NCI-H1105 treated with DMSO at 0.1 percent for 48 hours (cell line): Measurements from ENCODE around the gene ATP5PD.
"Not testable (repeated sequence)": the region's sequence is repeated elsewhere in the genome, so short reads cannot be mapped to it uniquely, and the experiment has no call there.

Experiments
- DNase-seq: peaks from one replicate; lab custom pipeline; 2025; lab: John Stamatoyannopoulos, UW

The ATP5PD gene

GRCh38 chr17:75051941-75052340, 5.2 kb upstream of the ATP5PD start:
- no peak for DNase-seq

- no peak for DNase-seq
These were observed 2.9 kb upstream of the ATP5PD start for GRCh38 chr17:75049706-75050105.

DNA sequence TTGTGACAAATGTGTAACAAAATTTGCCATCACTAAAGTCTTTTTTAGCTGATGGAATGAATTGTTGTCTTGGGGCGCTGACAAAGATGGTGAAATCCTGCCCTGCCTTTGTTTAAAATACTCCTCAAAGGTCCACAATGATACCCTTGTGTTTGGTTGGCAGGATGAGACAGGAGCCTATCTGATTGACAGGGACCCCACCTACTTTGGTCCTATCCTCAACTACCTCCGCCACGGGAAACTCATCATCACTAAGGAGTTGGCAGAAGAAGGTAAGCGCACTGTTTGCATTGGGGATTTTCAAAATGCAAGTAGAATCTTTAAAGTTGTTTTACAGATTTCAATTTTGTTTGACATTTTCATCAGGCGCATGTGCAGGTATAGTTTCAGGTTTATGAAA, 2.3 kb upstream of the ATP5PD start:
- no peak for DNase-seq

GRCh38 chr17:75048249-75048878, 1.6 kb upstream of the ATP5PD start:
- no peak for DNase-seq

DNA sequence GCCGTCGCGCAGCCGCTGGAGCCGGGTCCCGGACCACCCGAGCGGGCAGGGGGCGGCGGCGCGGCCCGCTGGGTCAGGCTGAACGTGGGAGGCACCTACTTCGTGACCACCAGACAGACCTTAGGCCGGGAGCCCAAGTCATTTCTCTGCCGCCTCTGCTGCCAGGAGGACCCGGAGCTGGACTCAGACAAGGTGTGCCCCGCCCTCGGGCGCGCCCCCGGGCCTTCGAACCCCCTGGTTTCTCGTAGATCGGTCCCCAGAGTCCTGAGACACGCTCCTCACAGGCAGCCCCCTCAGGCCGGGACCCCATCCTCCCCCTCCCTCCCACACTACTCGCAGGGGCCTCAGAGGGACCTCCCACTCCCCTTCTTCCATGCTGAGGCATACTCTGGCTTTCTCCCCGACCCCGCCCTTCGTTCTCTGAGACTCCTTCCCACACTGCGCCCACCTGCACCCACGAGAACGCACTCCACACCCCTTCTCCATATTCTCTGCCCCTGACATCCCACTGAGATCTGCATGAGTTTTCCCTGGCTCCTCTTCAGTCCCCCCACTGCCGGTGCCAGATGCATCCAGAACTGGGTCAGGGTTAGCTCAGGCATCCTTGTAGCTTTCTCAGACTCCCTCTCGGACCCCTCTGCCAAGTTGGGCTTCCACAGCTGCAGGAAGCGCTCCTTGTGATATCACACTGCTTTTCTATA, 779 bp upstream of the ATP5PD start:
- no peak for DNase-seq

DNA sequence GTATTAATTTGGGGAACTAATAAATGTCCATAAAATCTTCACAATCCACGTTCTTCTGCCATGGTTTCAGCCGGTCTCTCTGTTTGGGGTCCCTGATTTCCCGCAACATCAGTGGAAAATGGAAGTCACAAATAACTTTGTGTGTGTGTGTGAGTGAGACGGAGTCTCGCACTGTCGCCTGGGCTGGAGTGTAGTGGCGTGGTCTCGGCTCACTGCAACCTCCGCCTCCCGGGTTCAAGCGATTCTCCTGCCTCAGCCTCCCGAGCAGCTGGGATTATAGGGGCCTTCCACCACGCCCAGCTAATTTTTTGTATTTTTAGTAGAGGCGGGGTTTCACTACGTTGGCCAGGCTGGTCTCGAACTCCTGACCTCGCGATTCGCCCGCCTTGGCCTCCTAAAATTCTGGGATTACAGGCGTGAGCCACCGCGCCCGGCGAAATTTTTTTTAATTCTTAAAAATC, 793 bp downstream of the ATP5PD start:
- DNase-seq, result not testable (repeated sequence)

DNA sequence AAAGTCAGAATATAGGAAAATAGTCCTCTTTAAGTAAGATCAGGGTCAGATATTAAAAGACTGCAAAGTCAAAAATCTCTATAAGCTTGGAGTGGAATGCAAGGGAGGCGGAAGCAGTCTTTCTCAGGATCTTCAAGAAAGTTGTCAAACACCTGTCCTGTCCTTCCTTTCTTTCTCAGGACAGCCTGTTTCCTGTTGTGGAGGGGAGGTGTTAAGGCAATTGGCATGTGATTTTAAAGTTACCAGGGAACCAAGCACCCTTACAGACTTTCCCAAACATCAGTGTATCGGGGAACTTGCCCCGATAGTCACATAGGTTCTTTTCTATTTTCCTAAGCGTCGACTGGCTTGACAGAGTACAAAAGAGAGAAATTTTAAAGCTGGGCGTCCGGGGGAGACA, 2.1 kb downstream of the ATP5PD start:
- DNase-seq, result no peak

GRCh38 chr17:75043789-75044188, 3.0 kb downstream of the ATP5PD start:
- DNase-seq, result not testable (repeated sequence)

GRCh38 chr17:75041656-75042280, 5.0 kb downstream of the ATP5PD start:
- DNase-seq, result no peak

DNA sequence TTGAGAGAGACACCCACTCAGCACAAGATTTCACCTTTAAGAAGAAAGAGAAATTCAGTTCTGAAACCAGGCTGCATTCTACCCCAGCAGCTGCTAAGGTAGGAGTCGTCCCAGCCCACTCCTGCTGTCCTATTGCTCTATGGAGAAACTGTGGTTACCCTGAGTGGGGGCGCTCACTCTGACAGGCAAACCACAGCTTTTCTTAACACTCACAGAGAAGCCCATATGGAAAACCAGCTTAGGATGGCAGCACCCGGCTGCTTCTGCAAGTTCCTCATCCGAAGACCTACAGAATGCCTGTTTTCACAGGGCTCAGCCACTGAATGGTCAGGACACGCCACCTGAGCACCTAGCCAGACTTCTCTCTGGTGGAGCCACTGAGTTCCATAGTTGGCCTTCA, 7.5 kb downstream of the ATP5PD start:
- no peak for DNase-seq

- peak; percentile 76 for DNase-seq
These were observed 10.0 kb downstream of the ATP5PD start for GRCh38 chr17:75036643-75037268.

DNA sequence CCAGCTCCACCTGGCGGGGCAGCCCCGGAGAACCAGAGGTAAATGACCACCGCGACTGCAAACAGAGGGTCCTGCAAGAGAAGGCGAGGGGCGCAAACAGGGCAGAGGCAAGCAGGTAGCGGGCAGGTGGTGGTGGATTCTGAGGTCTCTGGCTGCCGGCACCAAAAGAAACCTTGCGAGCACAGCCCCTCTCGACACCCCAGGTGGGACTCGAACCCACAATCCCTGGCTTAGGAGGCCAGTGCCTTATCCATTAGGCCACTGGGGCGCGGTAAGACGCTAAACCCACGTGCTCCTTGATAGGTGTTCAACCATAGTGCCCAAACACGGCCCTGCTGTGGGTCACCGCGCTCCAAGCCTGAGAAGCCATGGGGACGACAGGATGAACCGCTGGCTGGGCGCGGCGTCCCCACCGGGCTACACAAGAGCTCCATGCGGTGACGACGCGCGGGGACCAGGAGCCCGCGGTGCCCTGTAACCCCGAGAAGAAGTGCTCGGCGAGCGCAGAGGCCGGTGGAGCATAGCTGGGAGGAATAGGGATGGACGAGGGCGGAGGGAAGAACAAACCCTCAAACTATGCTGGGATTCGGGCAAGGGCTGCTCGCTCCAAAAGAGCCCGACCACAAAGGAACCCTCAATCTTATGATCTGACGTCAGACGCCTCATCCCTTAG, 12.4 kb downstream of the ATP5PD start:
- peak; percentile 73 for DNase-seq

DNA sequence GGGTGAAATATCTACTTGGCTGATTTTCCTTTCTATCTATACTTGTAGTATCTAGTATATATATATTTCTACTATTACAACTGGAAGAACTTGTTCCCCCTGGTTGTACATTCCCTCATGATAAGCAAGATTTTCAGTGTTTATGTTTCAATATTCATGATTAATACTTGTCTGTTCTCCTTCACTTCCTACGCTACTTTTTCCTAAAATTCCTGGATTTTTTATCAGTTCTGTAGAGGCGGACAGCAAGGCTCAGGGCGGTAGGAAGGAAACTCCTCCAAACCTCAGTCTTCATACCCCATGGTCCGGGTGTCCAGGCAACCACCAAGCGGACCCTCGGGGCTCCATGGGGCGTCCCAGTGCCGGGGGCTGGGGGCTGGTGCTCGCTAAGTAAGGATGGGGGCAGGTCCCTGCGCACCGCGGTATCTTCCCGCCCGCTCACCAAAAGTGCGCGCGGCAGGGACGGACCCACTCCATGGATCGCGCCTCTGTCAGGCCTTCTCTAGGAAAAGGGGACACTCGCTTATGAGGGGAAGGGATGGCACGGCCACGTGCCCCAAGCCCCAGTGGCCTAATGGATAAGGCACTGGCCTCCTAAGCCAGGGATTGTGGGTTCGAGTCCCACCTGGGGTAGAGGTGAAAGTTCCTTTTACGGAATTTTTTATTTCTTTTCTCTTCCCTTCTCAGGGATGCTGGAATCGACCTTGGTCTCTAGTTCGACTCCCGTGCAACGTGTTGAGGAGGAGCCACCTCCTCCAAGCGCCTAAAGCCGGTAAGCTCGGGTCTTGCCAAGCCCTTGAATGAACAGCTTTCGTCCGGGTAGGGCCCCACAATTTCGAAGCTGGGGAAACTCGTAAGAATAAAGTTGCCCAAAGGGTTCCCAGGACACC, 13.2 kb downstream of the ATP5PD start:
- DNase-seq, result peak; percentile 76

GRCh38 chr17:75032720-75033280, 14.0 kb downstream of the ATP5PD start:
- peak; percentile 22 for DNase-seq

GRCh38 chr17:75031972-75032719, 14.6 kb downstream of the ATP5PD start:
- DNase-seq, result peak; percentile 79

GRCh38 chr17:75030161-75030560, 16.6 kb downstream of the ATP5PD start:
- DNase-seq, result no peak

GRCh38 chr17:75026650-75027049, 20.1 kb downstream of the ATP5PD start:
- not testable (repeated sequence) for DNase-seq

- not testable (repeated sequence) for DNase-seq
These were observed 21.4 kb downstream of the ATP5PD start for GRCh38 chr17:75025398-75025734.

GRCh38 chr17:75024686-75025397, 21.9 kb downstream of the ATP5PD start:
- DNase-seq, result no peak
